NCI-H2107 treated with DMSO at 0.1 percent for 48 hours (cell line): Measurements from ENCODE around the gene TNFAIP2.
"Not testable (repeated sequence)": the region's sequence is repeated elsewhere in the genome, so short reads cannot be mapped to it uniquely, and the experiment has no call there.

Experiments used
- DNase-seq: peaks from one replicate; lab custom pipeline; 2025; ENCODE audit not compliant: unreplicated experiment; lab: John Stamatoyannopoulos, UW

The TNFAIP2 gene

GRCh38 chr14:103105580-103106150 lies 17.6 kb upstream of the TNFAIP2 start:
- DNase-seq = peak; percentile 97

- no peak for DNase-seq
Observed at GRCh38 chr14:103107455-103107854, 15.8 kb upstream of the TNFAIP2 start.

- DNase-seq = no peak
Observed at GRCh38 chr14:103107941-103108748, 15.1 kb upstream of the TNFAIP2 start.

DNA sequence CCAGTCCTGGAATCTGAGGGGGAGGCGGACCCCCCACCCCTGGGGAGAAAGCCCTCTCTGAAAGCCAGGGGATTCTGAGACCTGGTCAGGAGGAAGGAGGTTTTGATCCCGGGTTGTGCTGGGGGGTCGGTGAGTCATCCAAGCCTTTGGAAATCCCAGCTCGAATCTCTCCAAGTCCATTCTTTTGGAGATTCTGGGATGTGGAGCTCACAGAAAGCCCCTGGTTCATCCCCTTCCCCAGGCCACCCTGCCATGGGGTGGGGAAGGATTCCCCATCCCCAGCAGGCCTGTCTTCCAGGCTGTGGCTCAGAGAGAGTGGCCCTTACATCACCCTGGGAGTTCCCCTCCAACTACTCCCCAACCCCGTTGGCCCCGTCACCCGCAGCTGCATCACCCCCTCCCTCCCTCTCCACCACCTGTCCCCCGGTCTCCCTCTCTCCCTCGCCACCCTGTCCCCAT lies 14.5 kb upstream of the TNFAIP2 start:
- peak; percentile 64 for DNase-seq

DNA sequence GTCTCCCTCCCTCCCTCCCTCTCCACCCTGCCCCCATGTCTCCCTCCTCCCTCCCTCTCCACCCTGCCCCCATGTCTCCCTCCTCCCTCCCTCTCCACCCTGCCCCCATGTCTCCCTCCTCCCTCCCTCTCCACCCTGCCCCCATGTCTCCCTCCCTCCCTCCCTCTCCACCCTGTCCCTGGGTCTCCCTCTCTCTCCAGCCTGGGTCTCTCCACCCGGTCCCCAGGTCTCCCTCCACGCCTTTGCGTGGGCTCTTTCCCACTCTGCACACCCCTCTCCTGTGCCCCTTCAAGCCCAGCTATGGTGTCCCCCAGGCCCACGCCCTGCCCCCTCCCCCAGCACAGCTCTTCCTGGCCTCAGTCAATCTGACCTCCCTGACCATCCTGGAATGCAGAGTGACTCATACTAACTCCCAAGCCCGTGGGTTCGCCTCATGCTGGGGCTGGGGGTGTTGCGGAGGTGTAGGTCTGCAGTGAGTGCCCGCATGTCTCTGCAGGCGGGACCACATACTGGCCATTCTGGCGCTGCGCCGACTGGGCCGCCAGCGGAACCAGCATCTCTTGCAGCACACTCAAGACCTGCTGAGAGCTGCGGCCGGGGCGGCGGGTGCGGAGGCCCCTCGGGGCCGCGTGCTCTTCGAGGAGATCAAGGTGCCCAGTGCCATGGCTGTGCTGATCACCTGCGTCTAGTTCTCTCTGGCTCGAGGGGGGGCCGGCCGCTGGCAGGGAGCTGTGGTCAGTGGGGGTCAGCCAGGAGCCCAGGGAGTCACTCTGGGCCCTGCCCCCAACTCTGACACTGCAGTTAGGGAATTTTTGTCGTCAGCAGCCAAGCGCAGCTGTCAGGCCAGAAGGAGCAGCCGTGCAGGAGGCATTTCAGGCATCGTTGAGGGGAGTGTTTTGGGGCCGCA lies 13.5 kb upstream of the TNFAIP2 start:
- DNase-seq = peak; percentile 28

- peak; percentile 90 for DNase-seq
Observed at GRCh38 chr14:103110681-103111231, 12.5 kb upstream of the TNFAIP2 start.

GRCh38 chr14:103111232-103111868 lies 11.9 kb upstream of the TNFAIP2 start:
- DNase-seq = no peak

DNA sequence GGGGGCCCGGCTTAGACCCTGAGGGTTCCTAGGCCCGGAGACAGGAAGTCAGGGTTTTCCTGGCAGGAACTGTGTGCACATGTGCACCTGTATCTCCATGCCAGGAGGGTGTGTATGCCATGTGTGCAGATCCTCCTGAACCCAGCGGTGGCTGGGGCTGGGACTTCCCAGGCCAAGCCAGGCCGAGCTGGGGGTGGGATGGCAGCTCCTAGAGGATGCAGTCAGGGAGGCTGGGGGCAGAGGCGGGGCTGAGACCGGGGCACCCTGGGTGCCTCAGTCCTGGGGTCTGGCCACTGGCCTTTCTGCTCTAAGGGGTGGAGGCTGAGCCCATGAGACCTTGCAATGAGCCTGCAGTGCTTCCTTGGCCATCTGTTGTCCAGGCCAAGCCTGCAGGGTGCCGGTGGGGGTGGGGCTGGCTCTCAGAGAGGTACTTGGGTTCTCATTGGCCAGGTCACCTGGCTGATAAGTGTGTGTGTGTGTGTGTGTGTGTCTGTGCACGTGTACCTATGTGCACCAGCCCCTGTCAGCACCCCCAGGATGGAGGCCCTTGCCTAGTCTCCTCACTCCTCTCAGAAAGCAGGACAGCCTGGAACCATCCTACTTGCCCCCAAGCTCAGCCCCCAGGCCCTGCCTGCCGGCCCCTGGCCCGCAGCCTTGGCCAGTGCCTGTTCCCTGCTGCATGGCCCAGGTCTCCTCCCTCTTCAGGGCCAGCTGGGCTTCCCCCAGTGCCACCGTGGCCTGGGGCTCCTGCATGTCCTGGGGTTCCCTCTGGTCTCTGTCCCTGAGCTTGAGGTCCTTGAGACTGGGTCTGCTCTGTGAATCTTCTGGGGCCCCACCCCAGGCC lies 10.6 kb upstream of the TNFAIP2 start:
- DNase-seq = no peak

GRCh38 chr14:103113303-103113702 lies 10.0 kb upstream of the TNFAIP2 start:
- no peak for DNase-seq

GRCh38 chr14:103113774-103114173 lies 9.5 kb upstream of the TNFAIP2 start:
- no peak for DNase-seq

GRCh38 chr14:103115086-103115679 lies 8.1 kb upstream of the TNFAIP2 start:
- not testable (repeated sequence) for DNase-seq

- no peak for DNase-seq
Observed at GRCh38 chr14:103115845-103116572, 7.3 kb upstream of the TNFAIP2 start.

- DNase-seq = no peak
Observed at GRCh38 chr14:103116636-103117035, 6.6 kb upstream of the TNFAIP2 start.

DNA sequence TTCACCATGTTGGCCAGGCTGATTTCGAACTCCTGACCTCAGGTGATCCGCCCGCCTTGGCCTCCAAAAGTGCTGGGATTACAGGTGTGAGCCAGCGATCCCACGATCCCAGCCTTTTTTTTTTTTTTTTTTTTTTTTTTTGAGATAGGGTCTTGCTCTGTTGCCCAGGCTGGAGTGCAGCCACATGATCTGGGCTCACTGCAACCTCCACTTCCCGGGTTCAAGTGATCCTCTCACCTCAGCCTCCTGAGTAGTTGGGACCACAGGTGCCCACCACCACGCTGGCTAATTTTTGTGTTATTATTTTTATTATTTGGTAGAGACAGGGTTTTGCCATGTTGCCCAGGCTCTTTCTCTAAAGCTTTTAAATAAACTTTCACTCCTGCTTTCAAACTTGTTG lies 5.8 kb upstream of the TNFAIP2 start:
- DNase-seq = not testable (repeated sequence)

DNA sequence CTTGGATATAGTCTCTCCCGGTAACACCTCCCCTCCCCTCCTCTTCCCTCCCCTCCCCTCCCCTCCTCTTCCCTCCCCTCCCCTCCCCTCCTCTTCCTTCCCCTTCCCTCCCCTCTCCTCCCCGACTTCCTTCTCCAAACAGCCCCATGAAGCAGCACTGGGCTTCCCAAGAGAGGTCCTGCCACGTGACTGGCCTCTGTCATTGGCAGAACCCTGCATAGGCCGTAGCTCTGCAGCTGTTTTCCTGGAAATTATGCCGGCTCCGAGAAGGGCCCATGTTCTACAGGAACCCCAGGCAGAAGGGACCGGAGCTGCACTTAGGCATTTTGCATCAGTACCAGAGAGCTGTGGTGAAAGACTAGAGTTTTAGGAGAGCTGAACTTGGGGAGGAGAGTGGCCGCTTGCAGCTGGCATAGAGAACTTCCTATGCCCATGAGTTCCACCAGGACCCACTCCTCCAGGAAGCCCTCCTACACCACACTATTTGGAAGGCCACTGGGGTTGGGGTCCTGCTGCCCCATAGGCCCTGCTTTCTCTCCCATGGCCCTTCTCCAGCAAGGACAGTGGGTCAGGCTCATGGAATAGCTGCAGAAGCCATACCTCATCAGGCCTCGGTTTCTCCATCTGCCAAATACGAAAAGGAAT lies 5.1 kb upstream of the TNFAIP2 start:
- DNase-seq = no peak

DNA sequence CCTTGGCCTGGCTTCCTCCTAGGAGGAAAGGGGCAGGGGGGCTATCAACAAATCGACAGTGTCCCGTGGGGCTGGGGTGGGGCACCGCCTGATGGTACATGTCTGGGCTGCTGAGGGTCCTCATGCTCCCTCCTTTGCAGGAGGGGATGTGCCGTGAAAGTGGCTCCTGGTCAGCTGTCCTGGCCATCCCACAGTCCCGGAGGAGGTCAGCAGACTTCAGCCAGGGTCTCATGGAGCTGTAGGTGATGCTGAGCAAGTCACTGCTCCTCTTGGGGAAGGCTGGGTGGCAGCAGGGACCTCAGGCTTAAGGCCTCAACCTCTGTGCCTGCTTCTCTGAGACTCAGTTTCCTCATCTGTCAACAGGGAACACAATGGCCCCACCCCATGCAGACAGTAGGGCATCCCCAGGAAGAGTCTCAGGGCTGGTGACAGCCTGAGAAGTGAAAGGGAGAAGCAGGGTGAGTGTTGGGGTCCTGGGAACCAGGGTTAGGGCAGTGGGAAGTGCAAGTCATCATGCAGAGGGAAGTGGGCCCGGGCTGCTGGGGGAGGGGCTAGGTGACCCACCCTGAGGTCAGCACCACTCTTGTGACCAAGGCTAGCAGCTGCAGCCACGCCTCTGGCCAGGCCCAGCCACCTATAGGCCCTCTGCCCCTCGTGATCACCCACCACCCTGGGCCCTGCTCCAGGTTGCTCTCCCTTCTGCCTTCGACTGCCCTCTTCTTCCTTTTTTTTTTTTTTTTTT lies 4.4 kb upstream of the TNFAIP2 start:
- no peak for DNase-seq

DNA sequence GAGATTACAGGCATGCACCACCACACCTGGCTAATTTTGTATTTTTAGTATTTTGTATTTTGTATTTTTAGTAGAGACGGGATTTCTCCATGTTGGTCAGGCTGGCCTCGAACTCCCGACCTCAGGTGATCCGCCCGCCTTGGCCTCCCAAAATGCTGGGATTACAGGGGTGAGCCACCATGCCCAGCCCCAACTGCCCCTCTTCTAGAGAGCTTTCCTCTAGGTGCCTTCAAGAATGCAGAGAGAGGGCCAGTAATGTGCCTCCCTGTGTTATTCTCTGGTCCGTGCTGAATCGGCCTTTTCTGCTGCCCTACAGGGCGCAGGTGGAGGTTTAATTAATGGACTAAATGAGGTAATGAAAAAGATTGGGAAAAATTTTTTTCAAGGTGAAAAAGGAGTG lies 3.7 kb upstream of the TNFAIP2 start:
- DNase-seq = not testable (repeated sequence)
